GM13976 (cell line): ENCODE measurements around the gene BRINP1.

Source experiments
- DNase-seq: peaks from one replicate; pipeline ENCODE4 v3.0.0; 2012; ENCODE audit warnings: low spot score
- CTCF ChIP-seq: IDR thresholded peaks from 2 replicates; pipeline ENCODE4 v1.5.1; 2012; ENCODE audit warnings: borderline replicate concordance, mild to moderate bottlenecking; ENCODE audit not compliant: insufficient read depth; ENCODE audit errors: extremely low read depth, missing control alignments, control extremely low read depth
- in situ Hi-C: fragments of 300-500 bp; cut with MboI; formaldehyde crosslinking; loops from one replicate; pipeline ENCODE4 v1.12.0; 2022; ENCODE audit warnings: low sequenced_read_pairs, mixed read lengths, inconsistent platforms; ENCODE audit not compliant: unreplicated experiment

Gene BRINP1

GRCh38 chr9:119398350-119398749 lies 29.1 kb upstream of the BRINP1 start:
- in situ Hi-C loops = no loop called here
- TF ChIP-seq CTCF = no peak
- DNase-seq = no peak

GRCh38 chr9:119391878-119392277 lies 22.6 kb upstream of the BRINP1 start:
- DNase-seq = no peak
- no peak for TF ChIP-seq CTCF
- in situ Hi-C loops = no loop called here

GRCh38 chr9:119375892-119376291 lies 6.7 kb upstream of the BRINP1 start:
- no peak for TF ChIP-seq CTCF
- DNase-seq = no peak
- in situ Hi-C loops = no loop called here

GRCh38 chr9:119372951-119373350 lies 3.7 kb upstream of the BRINP1 start:
- DNase-seq = no peak
- TF ChIP-seq CTCF = no peak
- in situ Hi-C loops = no loop called here

GRCh38 chr9:119370816-119371215 lies 1.6 kb upstream of the BRINP1 start:
- no peak for TF ChIP-seq CTCF
- DNase-seq = peak; percentile 45
- in situ Hi-C loops = no loop called here

- no peak for TF ChIP-seq CTCF
- DNase-seq = no peak
- in situ Hi-C loops = no loop called here
These were observed 588 bp upstream of the BRINP1 start for GRCh38 chr9:119369680-119370366.
